Pancreas (tissue), 10 donors: ENCODE data around the gene LAMP1. TPM values are rescaled to one million over a fixed set of nuclear protein-coding genes. Genes with fewer than 3 reads are reported as not detected.

ENCODE experiments used
- ATAC-seq, 4 donors: fragments of 200-7000 bp; cut with Tn5 transposase; one replicate each; pipeline versions ENCODE4 v1.8.0 to v1.9.1; 2020; ENCODE audit warnings: mild to moderate bottlenecking in 4 of 4, moderate library complexity in 4 of 4
- DNase-seq, 6 donors: peaks; one replicate each; pipeline ENCODE4 v3.0.0-alpha.2; 2020
- FAIRE-seq: peaks from 2 replicates; lab custom pipeline; 2012; peaks lifted over from hg19 to GRCh38; lab: Jason Lieb, UNC
- H3K27ac ChIP-seq, 4 donors: fragments of 200-600 bp; sonication (generic); 1 replicate in 3 of 4; 2 replicates in 1 of 4; pipeline versions ENCODE4 v1.5.0 to v1.8.0; 2020
- H3K27me3 ChIP-seq, 4 donors: fragments of 200-600 bp; one replicate each; pipeline ENCODE4 v1.8.0; 2021
- H3K36me3 ChIP-seq, 3 donors: fragments of 200-600 bp; sonication (generic) in 1 of 3; one replicate each; pipeline versions ENCODE4 v1.5.0 to v1.8.0; 2020 to 2021
- H3K4me1 ChIP-seq, 3 donors: fragments of 200-600 bp; one replicate each; pipeline ENCODE4 v1.8.0; 2021
- H3K4me3 ChIP-seq, 4 donors: fragments of 200-600 bp; sonication (generic) in 2 of 4; one replicate each; pipeline versions ENCODE4 v1.5.0 to v1.8.0; 2020 to 2021
- H3K9me3 ChIP-seq, 4 donors: fragments of 200-600 bp; one replicate each; pipeline ENCODE4 v1.8.0; 2021
- CTCF ChIP-seq, 4 donors: fragments of 200-600 bp; sonication (generic) in 3 of 4; IDR thresholded peaks; one replicate each; pipeline versions ENCODE4 v1.5.0 to v1.8.0; 2021; ENCODE audit warnings: antibody characterized with exemption in 4 of 4
- WGBS, 2 donors: extraction: QIAGEN DNeasy Blood & Tissue Kit; methylation state at CpG; one replicate each; pipeline ENCODE4 v1.1.7; 2013; 5-methylcytosine and 5-hydroxymethylcytosine counted together
- intact Hi-C, 3 donors: fragments of 100-400 bp; cut with DNase I; formaldehyde crosslinking; loops; one replicate each; pipeline versions ENCODE4 v1.11.1 to v1.14.2; 2022
- polyA plus RNA-seq, 2 donors: library from polyadenylated mRNA; stranded (reverse); fragments of 200-250 nt; gene quantifications; one replicate each; pipeline ENCODE4 v1.2.3, GENCODE V29; 2013
- total RNA-seq, 6 donors: library from RNA; stranded (reverse); fragmentation: NEBNext Ultra II Directional in 4 of 6; extraction: Animal tissue kit (Norgen Biotek cat#: 25700) in 4 of 6; gene quantifications; one replicate each; pipeline versions ENCODE4 v1.2.1 to v1.2.4, GENCODE V29; 2021 to 2023
- donor health status: healthy with polysubstance abuse.
- donor health status: DM: no; HTN: no; CAD: no; lungs with moderate emphysema.
- donor health status: DM: no; HTN: no; CAD: no.
- donor health status: control.
- donor health status: control.
- donor health status: Bipolar disorder and iron deficiency.
- donor health status: DM: yes; HTN: yes; CAD: no.
- donor health status: DM: no; HTN: no; CAD: no.
- donor health status: DM: no; HTN: no; CAD: no.
- donor health status: DM: yes; HTN: yes; CAD: no.

LAMP1 gene
- total and polyA plus RNA-seq, 8 donors, result 35.1 to 136 (median 91.3) TPM

- no peaks in the 10 kb centered on the region for H3K27me3 ChIP-seq
- H3K4me3 ChIP-seq, result no peak overlapping the region
- ATAC-seq (no peak), DNase-seq (no peak), FAIRE-seq (no peak)
- H3K4me1 ChIP-seq, result no peaks in the 10 kb centered on the region
- H3K36me3 ChIP-seq, result peaks cover 0 to 22% (median 9%) of the 10 kb centered on the region in 3 donors
- H3K27ac ChIP-seq, result no peak overlapping the region
- 92 to 96% methylated on average over 5 of the region's 5 CpGs for WGBS, 2 donors
- TF ChIP-seq CTCF (IDR thresholded peaks at IDR 0.05), result no peak
- intact Hi-C loops, result no loop called here
- no peaks in the 10 kb centered on the region for H3K9me3 ChIP-seq
Observed at GRCh38 chr13:113315992-113316391, 19.0 kb downstream of the LAMP1 start.

GRCh38 chr13:113317031-113317430 is 20.0 kb downstream of the LAMP1 start:
- no peak for ATAC-seq
- Histone ChIP-seq H3K36me3 (peaks cover 0 to 31% (median 13%) of the 10 kb centered on the region in 3 donors), H3K27ac (no peak overlapping the region), H3K4me3 (no peak overlapping the region), H3K9me3 (no peaks in the 10 kb centered on the region), H3K4me1 (no peaks in the 10 kb centered on the region), H3K27me3 (no peaks in the 10 kb centered on the region)
- no peak for TF ChIP-seq CTCF (IDR thresholded peaks at IDR 0.05)
- FAIRE-seq, result no peak
- no peak for DNase-seq
- intact Hi-C loops, result no loop called here
- WGBS, 2 donors, result 88 to 90% methylated on average over 12 of the region's 12 CpGs

- FAIRE-seq (no peak), ATAC-seq (no peak), DNase-seq (no peak)
- WGBS, 2 donors, result 89 to 95% methylated on average over 18 of the region's 18 CpGs
- H3K36me3 ChIP-seq, result peaks cover 0 to 43% (median 13%) of the 10 kb centered on the region in 3 donors
- TF ChIP-seq CTCF (IDR thresholded peaks at IDR 0.05), result no peak
- no peak overlapping the region for H3K27ac ChIP-seq
- no peaks in the 10 kb centered on the region for H3K4me1 ChIP-seq
- intact Hi-C loops, result no loop called here
- no peak overlapping the region for H3K4me3 ChIP-seq
- no peaks in the 10 kb centered on the region for H3K9me3 ChIP-seq
- H3K27me3 ChIP-seq, result no peaks in the 10 kb centered on the region
Observed at GRCh38 chr13:113318956-113319355, 21.9 kb downstream of the LAMP1 start.

- Histone ChIP-seq H3K4me1 (no peaks in the 10 kb centered on the region), H3K36me3 (peaks cover 0 to 43% (median 13%) of the 10 kb centered on the region in 3 donors), H3K9me3 (no peaks in the 10 kb centered on the region), H3K4me3 (no peak overlapping the region), H3K27ac (no peak overlapping the region), H3K27me3 (no peaks in the 10 kb centered on the region)
- no peak for TF ChIP-seq CTCF (IDR thresholded peaks at IDR 0.05)
- no peak for ATAC-seq
- no peak for DNase-seq
- WGBS, 2 donors, result 91 to 94% methylated on average over 12 to 14 of the region's 14 CpGs
- intact Hi-C loops, result no loop called here
- FAIRE-seq, result no peak
Observed at GRCh38 chr13:113319371-113319770, 22.3 kb downstream of the LAMP1 start.

- Histone ChIP-seq H3K36me3 (peaks cover 0 to 43% (median 13%) of the 10 kb centered on the region in 3 donors), H3K9me3 (no peaks in the 10 kb centered on the region), H3K27me3 (no peaks in the 10 kb centered on the region), H3K4me3 (no peak overlapping the region), H3K27ac (no peak overlapping the region), H3K4me1 (no peaks in the 10 kb centered on the region)
- intact Hi-C loops, result no loop called here
- TF ChIP-seq CTCF (IDR thresholded peaks at IDR 0.05), result no peak
- WGBS, 2 donors, result 92 to 95% methylated on average over 18 to 19 of the region's 19 CpGs
- ATAC-seq (no peak), DNase-seq (no peak), FAIRE-seq (no peak)
Observed at GRCh38 chr13:113320226-113320875, 23.3 kb downstream of the LAMP1 start.
